Liver (tissue), 9 donors: ENCODE measurements around the gene FADS1. TPM values are rescaled to one million over a fixed set of nuclear protein-coding genes. Genes with fewer than 3 reads are reported as not detected.

Experiments
- DNase-seq: peaks from one replicate; pipeline ENCODE4 v3.0.0-alpha.2; 2017; ENCODE audit warnings: low spot score
- H3K27ac ChIP-seq, 2 donors: one replicate each; pipeline ENCODE4 v1.7.0; 2013; ENCODE audit warnings: inconsistent platforms in 2 of 2, low read length in 2 of 2, control low read depth in 1 of 2, low read depth in 1 of 2, mild to moderate bottlenecking in 1 of 2
- H3K27me3 ChIP-seq, 4 donors: one replicate each; pipeline versions ENCODE4 v1.6.1 to v1.7.0; 2013; ENCODE audit warnings: low read length in 3 of 4, inconsistent platforms in 1 of 4, mild to moderate bottlenecking in 1 of 4, moderate library complexity in 1 of 4; ENCODE audit not compliant: control insufficient read depth in 4 of 4, insufficient read depth in 4 of 4
- H3K36me3 ChIP-seq, 4 donors: one replicate each; pipeline versions ENCODE4 v1.6.1 to v1.7.0; 2013; ENCODE audit warnings: low read length in 3 of 4, mild to moderate bottlenecking in 3 of 4, low read depth in 1 of 4, moderate library complexity in 1 of 4; ENCODE audit not compliant: control insufficient read depth in 4 of 4, insufficient read depth in 3 of 4
- H3K4me1 ChIP-seq, 4 donors: one replicate each; pipeline versions ENCODE4 v1.6.1 to v1.7.0; 2013; ENCODE audit warnings: low read length in 3 of 4, mild to moderate bottlenecking in 3 of 4, moderate library complexity in 1 of 4; ENCODE audit not compliant: control insufficient read depth in 4 of 4, insufficient read depth in 4 of 4
- H3K4me3 ChIP-seq, 3 donors: one replicate each; pipeline versions ENCODE4 v1.6.1 to v1.7.0; 2013; ENCODE audit warnings: low read length in 3 of 3, control low read depth in 1 of 3, low read depth in 1 of 3, mild to moderate bottlenecking in 1 of 3
- H3K9ac ChIP-seq, 2 donors: one replicate each; pipeline ENCODE4 v1.7.0; 2013; ENCODE audit warnings: low read length in 2 of 2, mild to moderate bottlenecking in 2 of 2, moderate library complexity in 2 of 2, control low read depth in 1 of 2, low read depth in 1 of 2
- H3K9me3 ChIP-seq, 4 donors: one replicate each; pipeline versions ENCODE4 v1.6.1 to v1.7.0; 2013; ENCODE audit warnings: low read length in 3 of 4; ENCODE audit not compliant: control insufficient read depth in 4 of 4
- EGR1 ChIP-seq, 2 donors: IDR thresholded peaks; 2 replicates each; pipeline ENCODE4 v1.6.1; 2016 to 2018; ENCODE audit warnings: antibody characterized with exemption in 2 of 2, low read depth in 2 of 2
- FOXA1 ChIP-seq: IDR thresholded peaks from 2 replicates; pipeline ENCODE4 v1.6.1; 2016; ENCODE audit warnings: antibody characterized with exemption
- FOXA2 ChIP-seq: IDR thresholded peaks from 2 replicates; pipeline ENCODE4 v1.6.1; 2016; ENCODE audit warnings: antibody characterized with exemption
- GABPA ChIP-seq, 2 donors: IDR thresholded peaks in 1 of 2; conservative IDR thresholded peaks in 1 of 2; 2 replicates each; pipeline ENCODE4 v1.6.1; 2016; ENCODE audit warnings: antibody characterized with exemption in 2 of 2, mild to moderate bottlenecking in 1 of 2, moderate library complexity in 1 of 2
- HNF4A ChIP-seq, 2 donors: conservative IDR thresholded peaks; 2 replicates each; pipeline ENCODE4 v1.6.1; 2016; ENCODE audit warnings: antibody characterized with exemption in 2 of 2, mild to moderate bottlenecking in 2 of 2
- HNF4G ChIP-seq: IDR thresholded peaks from 2 replicates; pipeline ENCODE4 v1.6.1; 2016; ENCODE audit warnings: antibody characterized with exemption
- JUND ChIP-seq, 2 donors: IDR thresholded peaks; 2 replicates each; pipeline ENCODE4 v1.6.1; 2016; ENCODE audit warnings: antibody characterized with exemption in 2 of 2
- MAX ChIP-seq: IDR thresholded peaks from 2 replicates; pipeline ENCODE4 v1.6.1; 2016; ENCODE audit warnings: antibody characterized with exemption
- NR2F2 ChIP-seq: IDR thresholded peaks from 2 replicates; pipeline ENCODE4 v1.6.1; 2016; ENCODE audit warnings: antibody characterized with exemption
- RAD21 ChIP-seq, 2 donors: IDR thresholded peaks; 2 replicates each; pipeline ENCODE4 v1.6.1; 2016; ENCODE audit warnings: antibody characterized with exemption in 2 of 2, mild to moderate bottlenecking in 2 of 2
- RXRA ChIP-seq, 2 donors: IDR thresholded peaks; 2 replicates each; pipeline ENCODE4 v1.6.1; 2017 to 2018; ENCODE audit warnings: antibody characterized with exemption in 2 of 2, mild to moderate bottlenecking in 1 of 2
- SP1 ChIP-seq: IDR thresholded peaks from 2 replicates; pipeline ENCODE4 v1.6.1; 2018; ENCODE audit warnings: antibody characterized with exemption, mild to moderate bottlenecking
- TAF1 ChIP-seq: conservative IDR thresholded peaks from 2 replicates; pipeline ENCODE4 v1.6.1; 2016; ENCODE audit warnings: antibody characterized with exemption, mild to moderate bottlenecking
- YY1 ChIP-seq: IDR thresholded peaks from 2 replicates; pipeline ENCODE4 v1.6.1; 2016; ENCODE audit warnings: antibody characterized with exemption, mild to moderate bottlenecking
- ZBTB33 ChIP-seq: IDR thresholded peaks from 2 replicates; pipeline ENCODE4 v1.6.1; 2016; ENCODE audit warnings: antibody characterized with exemption
- WGBS: extraction: QIAGEN DNeasy Blood & Tissue Kit; methylation state at CpG from one replicate; pipeline ENCODE4 v1.1.7; 2013; 5-methylcytosine and 5-hydroxymethylcytosine counted together
- polyA plus RNA-seq, 2 donors: library from polyadenylated mRNA; stranded (reverse) in 1 of 2; unstranded in 1 of 2; fragments of 200-250 nt in 1 of 2; fragments of >200 nt in 1 of 2; fragmentation: Nextera tagmentation in 1 of 2; extraction: Ambion mirVana in 1 of 2; gene quantifications; one replicate each; pipeline versions ENCODE4 v1.2.1 to v1.2.3, GENCODE V29; 2013 to 2015
- total RNA-seq, 2 donors: library from RNA; depleted of rRNA; stranded (reverse); fragments of >200 nt; gene quantifications; one replicate each; pipeline ENCODE4 v1.2.3, GENCODE V29; 2014
- TF ChIP-seq, protein P1 (sequence below): fragments of 150-350 bp; IDR thresholded peaks from 2 replicates; pipeline ENCODE4 v1.5.1; 2017; ENCODE audit warnings: improper control_type of control experiment, low read depth, low read length; ENCODE audit not compliant: missing input control
- TF ChIP-seq, protein P2 (sequence below): IDR thresholded peaks from 2 replicates; pipeline ENCODE4 v1.6.1; 2016; ENCODE audit warnings: antibody characterized with exemption, mild to moderate bottlenecking
- TF ChIP-seq, protein P3 (sequence below): IDR thresholded peaks from 2 replicates; pipeline ENCODE4 v1.6.1; 2016; ENCODE audit warnings: antibody characterized with exemption
- donor health status: healthy.
- donor health status: healthy.
- donor health status: healthy.
- donor health status: healthy.
- donor health status: healthy.

The FADS1 gene
- total and polyA plus RNA-seq, 4 donors: 16.8 to 137 (median 58.7) TPM

DNA sequence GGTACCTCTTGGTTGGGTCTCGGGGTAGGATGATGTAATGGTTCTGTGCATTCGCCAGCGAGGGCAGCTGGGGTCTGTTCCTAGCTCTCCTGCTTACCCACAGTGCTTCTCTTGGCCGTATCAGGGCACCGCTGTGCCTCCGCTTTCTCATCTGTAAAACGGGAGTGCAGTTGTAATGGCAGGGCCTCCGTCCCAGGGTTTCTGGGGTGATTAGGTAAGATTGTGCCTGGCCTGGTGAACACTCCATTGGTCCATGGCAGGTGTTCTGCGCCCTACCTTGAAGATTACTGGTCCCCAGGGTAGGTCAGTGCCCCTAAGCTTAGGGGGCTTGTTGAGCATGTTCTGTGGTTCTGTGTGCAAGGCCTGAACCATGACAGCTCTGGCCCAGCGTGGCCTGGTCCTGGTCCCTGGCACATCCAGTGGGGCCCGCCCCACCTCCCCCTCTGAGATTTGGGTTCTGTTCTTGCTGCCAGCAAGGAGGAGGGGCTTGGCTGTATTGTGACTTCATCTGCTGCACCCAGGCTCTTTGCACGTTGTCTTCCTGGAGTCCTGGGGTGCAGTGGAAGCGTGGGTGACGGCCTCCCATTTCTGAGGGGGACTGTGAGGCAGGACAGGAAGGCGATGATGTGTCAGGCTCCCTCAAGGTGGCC is 59.5 kb downstream of the FADS1 start (continued):
- TF ChIP-seq ZBTB33: no peak
- TF ChIP-seq FOXA2: no peak
- TF ChIP-seq, protein P1, sequence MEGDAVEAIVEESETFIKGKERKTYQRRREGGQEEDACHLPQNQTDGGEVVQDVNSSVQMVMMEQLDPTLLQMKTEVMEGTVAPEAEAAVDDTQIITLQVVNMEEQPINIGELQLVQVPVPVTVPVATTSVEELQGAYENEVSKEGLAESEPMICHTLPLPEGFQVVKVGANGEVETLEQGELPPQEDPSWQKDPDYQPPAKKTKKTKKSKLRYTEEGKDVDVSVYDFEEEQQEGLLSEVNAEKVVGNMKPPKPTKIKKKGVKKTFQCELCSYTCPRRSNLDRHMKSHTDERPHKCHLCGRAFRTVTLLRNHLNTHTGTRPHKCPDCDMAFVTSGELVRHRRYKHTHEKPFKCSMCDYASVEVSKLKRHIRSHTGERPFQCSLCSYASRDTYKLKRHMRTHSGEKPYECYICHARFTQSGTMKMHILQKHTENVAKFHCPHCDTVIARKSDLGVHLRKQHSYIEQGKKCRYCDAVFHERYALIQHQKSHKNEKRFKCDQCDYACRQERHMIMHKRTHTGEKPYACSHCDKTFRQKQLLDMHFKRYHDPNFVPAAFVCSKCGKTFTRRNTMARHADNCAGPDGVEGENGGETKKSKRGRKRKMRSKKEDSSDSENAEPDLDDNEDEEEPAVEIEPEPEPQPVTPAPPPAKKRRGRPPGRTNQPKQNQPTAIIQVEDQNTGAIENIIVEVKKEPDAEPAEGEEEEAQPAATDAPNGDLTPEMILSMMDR: no peak
- no peak for TF ChIP-seq NR2F2

DNA sequence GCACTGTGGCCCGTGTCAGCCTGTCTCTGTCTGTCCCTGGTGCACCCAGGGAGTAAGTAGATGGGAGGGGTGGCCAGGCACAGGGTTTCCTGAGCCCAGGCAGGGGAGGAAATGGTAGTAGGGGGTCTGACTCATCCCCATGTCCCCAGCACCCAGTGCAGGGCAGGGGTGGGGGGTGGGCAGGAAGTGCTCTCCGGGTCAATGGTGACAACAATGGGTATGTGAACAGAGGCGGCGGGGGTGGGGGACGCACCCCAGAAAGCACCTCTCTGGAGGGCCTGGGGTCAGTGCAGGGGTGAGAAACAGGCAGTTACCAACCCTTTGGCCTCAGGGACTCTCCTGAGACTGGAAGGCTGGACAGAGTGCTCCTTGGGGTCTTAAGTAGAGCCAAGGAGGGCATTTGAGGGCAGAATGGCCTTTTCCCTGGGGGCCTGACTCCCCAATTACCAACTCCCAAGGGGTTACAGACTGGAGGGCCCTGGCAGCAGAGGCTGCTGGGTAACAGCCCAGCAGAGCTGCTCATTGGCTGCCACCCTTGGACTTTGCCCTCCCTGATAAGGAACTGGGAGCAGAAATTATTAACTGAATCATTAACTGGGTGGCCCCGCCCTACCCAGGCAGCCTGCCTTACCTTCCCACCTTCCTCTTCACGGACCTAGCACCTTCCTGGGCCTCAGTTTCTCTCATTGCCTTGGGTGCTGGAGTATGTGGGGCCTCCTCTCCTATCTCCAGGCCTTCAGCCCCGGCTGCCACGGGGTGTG is 60.2 kb downstream of the FADS1 start:
- peak overlapping the region in 2 of 3 donors; percentile 40 to 52 for H3K4me3 ChIP-seq
- H3K27ac ChIP-seq: peak overlapping the region; percentile 87 to 97
- H3K27me3 ChIP-seq: no peaks in the 10 kb centered on the region
- peak; percentile 68 for DNase-seq
- 30% methylated on average over 9 of the region's 9 CpGs for WGBS
- no peaks in the 10 kb centered on the region for H3K9me3 ChIP-seq
- H3K9ac ChIP-seq: peak overlapping the region in 1 of 2 donors; percentile 86
- H3K4me1 ChIP-seq: peaks cover 9 to 40% (median 23%) of the 10 kb centered on the region in 4 donors
- H3K36me3 ChIP-seq: no peaks in the 10 kb centered on the region
- TF ChIP-seq EGR1 (IDR thresholded peaks at IDR 0.05; ENCODE audit: low read depth in 2 of 2) (no peak), HNF4A (conservative IDR thresholded peaks at IDR 0.05) (peak; percentile 96 to 98), GABPA (IDR thresholded peaks at IDR 0.05 in 1 of 2, conservative IDR thresholded peaks at IDR 0.05 in 1 of 2) (peak in 1 of 2 donors; percentile 42), RAD21 (IDR thresholded peaks at IDR 0.05) (no peak), FOXA1 (no peak), ZBTB33 (no peak), RXRA (IDR thresholded peaks at IDR 0.05) (peak; percentile 63 to 69), FOXA2 (peak; percentile 17), SP1 (peak; percentile 99), NR2F2 (peak; percentile 26), HNF4G (peak; percentile 95), YY1 (peak; percentile 62), TAF1 (no peak), JUND (IDR thresholded peaks at IDR 0.05) (peak in 1 of 2 donors; percentile 38), MAX (no peak)
- TF ChIP-seq, protein P1: no peak
- TF ChIP-seq, protein P2, sequence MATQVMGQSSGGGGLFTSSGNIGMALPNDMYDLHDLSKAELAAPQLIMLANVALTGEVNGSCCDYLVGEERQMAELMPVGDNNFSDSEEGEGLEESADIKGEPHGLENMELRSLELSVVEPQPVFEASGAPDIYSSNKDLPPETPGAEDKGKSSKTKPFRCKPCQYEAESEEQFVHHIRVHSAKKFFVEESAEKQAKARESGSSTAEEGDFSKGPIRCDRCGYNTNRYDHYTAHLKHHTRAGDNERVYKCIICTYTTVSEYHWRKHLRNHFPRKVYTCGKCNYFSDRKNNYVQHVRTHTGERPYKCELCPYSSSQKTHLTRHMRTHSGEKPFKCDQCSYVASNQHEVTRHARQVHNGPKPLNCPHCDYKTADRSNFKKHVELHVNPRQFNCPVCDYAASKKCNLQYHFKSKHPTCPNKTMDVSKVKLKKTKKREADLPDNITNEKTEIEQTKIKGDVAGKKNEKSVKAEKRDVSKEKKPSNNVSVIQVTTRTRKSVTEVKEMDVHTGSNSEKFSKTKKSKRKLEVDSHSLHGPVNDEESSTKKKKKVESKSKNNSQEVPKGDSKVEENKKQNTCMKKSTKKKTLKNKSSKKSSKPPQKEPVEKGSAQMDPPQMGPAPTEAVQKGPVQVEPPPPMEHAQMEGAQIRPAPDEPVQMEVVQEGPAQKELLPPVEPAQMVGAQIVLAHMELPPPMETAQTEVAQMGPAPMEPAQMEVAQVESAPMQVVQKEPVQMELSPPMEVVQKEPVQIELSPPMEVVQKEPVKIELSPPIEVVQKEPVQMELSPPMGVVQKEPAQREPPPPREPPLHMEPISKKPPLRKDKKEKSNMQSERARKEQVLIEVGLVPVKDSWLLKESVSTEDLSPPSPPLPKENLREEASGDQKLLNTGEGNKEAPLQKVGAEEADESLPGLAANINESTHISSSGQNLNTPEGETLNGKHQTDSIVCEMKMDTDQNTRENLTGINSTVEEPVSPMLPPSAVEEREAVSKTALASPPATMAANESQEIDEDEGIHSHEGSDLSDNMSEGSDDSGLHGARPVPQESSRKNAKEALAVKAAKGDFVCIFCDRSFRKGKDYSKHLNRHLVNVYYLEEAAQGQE: peak; percentile 86
- TF ChIP-seq, protein P3, sequence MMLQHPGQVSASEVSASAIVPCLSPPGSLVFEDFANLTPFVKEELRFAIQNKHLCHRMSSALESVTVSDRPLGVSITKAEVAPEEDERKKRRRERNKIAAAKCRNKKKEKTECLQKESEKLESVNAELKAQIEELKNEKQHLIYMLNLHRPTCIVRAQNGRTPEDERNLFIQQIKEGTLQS: no peak
